Measurements from ENCODE around the gene NPC1L1. TPM values are rescaled to one million over a fixed set of nuclear protein-coding genes. Genes with fewer than 3 reads are reported as not detected.

Gene NPC1L1
- total and polyA plus RNA-seq, 10 of the 15 experiments (the other 5 are each of a cell fraction or from before 2014, with no cell fraction given), result 0.01 to 0.90 TPM; not detected in 8

DNA sequence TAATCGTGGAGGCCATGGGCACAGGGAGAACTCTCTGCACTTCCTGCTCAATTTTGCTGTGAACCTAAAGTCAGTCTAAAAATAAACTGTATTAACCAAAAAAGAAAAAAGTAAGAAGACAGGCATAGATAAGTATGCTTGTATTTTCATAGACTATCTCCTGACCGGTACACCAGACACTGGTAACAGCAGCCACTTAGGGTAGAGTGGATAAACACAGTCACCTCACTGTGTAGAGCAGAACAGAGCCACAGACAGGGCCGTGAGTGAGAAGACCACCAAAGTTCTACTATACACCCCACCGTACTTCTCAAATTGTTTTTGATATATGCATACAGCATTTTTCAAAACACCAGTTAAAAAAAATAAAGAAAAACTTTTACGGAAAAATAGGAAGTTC, 75.6 kb downstream of the NPC1L1 start:
- no peak overlapping the region for H3K4me3 ChIP-seq
- POLR2A ChIA-PET, result no interaction called here
- in situ Hi-C loops (cut with MboI), result no loop called here
- no peak overlapping the region for H3K9ac ChIP-seq (ENCODE audit: control insufficient read depth, insufficient read depth, low read length)
- 60% methylated on average over 5 of the region's 5 CpGs for WGBS (ENCODE audit: insufficient coverage, insufficient replicate concordance, low lambda C conversion rate, missing lambda C conversion rate)
- H3K4me1 ChIP-seq (ENCODE audit: control insufficient read depth, insufficient read depth, low read length), result peaks cover 17% of the 10 kb centered on the region
- H3K27ac ChIP-seq (ENCODE audit: control insufficient read depth, insufficient read depth), result no peak overlapping the region
- TF ChIP-seq, protein P1, sequence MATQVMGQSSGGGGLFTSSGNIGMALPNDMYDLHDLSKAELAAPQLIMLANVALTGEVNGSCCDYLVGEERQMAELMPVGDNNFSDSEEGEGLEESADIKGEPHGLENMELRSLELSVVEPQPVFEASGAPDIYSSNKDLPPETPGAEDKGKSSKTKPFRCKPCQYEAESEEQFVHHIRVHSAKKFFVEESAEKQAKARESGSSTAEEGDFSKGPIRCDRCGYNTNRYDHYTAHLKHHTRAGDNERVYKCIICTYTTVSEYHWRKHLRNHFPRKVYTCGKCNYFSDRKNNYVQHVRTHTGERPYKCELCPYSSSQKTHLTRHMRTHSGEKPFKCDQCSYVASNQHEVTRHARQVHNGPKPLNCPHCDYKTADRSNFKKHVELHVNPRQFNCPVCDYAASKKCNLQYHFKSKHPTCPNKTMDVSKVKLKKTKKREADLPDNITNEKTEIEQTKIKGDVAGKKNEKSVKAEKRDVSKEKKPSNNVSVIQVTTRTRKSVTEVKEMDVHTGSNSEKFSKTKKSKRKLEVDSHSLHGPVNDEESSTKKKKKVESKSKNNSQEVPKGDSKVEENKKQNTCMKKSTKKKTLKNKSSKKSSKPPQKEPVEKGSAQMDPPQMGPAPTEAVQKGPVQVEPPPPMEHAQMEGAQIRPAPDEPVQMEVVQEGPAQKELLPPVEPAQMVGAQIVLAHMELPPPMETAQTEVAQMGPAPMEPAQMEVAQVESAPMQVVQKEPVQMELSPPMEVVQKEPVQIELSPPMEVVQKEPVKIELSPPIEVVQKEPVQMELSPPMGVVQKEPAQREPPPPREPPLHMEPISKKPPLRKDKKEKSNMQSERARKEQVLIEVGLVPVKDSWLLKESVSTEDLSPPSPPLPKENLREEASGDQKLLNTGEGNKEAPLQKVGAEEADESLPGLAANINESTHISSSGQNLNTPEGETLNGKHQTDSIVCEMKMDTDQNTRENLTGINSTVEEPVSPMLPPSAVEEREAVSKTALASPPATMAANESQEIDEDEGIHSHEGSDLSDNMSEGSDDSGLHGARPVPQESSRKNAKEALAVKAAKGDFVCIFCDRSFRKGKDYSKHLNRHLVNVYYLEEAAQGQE (IDR thresholded peaks at IDR 0.05; ENCODE audit: low read depth, low read length), result no peak
- TF ChIP-seq ZNF384 (IDR thresholded peaks at IDR 0.05; ENCODE audit: borderline replicate concordance, low read depth, low read length) (no peak), IKZF2 (IDR thresholded peaks at IDR 0.05) (no peak), ASH2L (IDR thresholded peaks at IDR 0.05; ENCODE audit: borderline replicate concordance, low read depth) (no peak), ESRRA (IDR thresholded peaks at IDR 0.05; ENCODE audit: low read length) (no peak), MEF2A (IDR thresholded peaks at IDR 0.05; ENCODE audit: insufficient read depth, low read depth, low read length) (no peak), RB1 (IDR thresholded peaks at IDR 0.05; ENCODE audit: borderline replicate concordance) (no peak), NR2C1 (IDR thresholded peaks at IDR 0.05) (no peak), CBFB (IDR thresholded peaks at IDR 0.05; ENCODE audit: low read depth) (no peak), CHD4 (IDR thresholded peaks at IDR 0.05) (no peak), SMAD1 (IDR thresholded peaks at IDR 0.05; ENCODE audit: low read depth, partially characterized antibody) (no peak)
- TF ChIP-seq, protein P2, sequence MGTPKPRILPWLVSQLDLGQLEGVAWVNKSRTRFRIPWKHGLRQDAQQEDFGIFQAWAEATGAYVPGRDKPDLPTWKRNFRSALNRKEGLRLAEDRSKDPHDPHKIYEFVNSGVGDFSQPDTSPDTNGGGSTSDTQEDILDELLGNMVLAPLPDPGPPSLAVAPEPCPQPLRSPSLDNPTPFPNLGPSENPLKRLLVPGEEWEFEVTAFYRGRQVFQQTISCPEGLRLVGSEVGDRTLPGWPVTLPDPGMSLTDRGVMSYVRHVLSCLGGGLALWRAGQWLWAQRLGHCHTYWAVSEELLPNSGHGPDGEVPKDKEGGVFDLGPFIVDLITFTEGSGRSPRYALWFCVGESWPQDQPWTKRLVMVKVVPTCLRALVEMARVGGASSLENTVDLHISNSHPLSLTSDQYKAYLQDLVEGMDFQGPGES (IDR thresholded peaks at IDR 0.05), result no peak
- TF ChIP-seq, protein P3, sequence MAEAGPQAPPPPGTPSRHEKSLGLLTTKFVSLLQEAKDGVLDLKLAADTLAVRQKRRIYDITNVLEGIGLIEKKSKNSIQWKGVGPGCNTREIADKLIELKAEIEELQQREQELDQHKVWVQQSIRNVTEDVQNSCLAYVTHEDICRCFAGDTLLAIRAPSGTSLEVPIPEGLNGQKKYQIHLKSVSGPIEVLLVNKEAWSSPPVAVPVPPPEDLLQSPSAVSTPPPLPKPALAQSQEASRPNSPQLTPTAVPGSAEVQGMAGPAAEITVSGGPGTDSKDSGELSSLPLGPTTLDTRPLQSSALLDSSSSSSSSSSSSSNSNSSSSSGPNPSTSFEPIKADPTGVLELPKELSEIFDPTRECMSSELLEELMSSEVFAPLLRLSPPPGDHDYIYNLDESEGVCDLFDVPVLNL (IDR thresholded peaks at IDR 0.05; ENCODE audit: low read depth, low read length), result no peak
- TF ChIP-seq, protein P4, sequence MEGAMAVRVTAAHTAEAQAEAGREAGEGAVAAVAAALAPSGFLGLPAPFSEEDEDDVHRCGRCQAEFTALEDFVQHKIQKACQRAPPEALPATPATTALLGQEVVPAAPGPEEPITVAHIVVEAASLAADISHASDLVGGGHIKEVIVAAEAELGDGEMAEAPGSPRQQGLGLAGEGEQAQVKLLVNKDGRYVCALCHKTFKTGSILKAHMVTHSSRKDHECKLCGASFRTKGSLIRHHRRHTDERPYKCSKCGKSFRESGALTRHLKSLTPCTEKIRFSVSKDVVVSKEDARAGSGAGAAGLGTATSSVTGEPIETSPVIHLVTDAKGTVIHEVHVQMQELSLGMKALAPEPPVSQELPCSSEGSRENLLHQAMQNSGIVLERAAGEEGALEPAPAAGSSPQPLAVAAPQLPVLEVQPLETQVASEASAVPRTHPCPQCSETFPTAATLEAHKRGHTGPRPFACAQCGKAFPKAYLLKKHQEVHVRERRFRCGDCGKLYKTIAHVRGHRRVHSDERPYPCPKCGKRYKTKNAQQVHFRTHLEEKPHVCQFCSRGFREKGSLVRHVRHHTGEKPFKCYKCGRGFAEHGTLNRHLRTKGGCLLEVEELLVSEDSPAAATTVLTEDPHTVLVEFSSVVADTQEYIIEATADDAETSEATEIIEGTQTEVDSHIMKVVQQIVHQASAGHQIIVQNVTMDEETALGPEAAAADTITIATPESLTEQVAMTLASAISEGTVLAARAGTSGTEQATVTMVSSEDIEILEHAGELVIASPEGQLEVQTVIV (IDR thresholded peaks at IDR 0.05; ENCODE audit: borderline replicate concordance, partially characterized antibody), result no peak
- no peaks in the 10 kb centered on the region for H3K9me3 ChIP-seq (replicated peaks; ENCODE audit: control insufficient read depth, insufficient read depth, low read length)
- CTCF ChIA-PET, result interaction anchor here (1.0 to 2.9 kb wide), 3 partner anchors 9 to 24 kb away, joined by 3 to 11 read pairs (median 4); no protein-coding TSS in a partner anchor
- no TSS peak for BruUV-seq (replicated peaks)
- H4K20me1 ChIP-seq (ENCODE audit: control insufficient read depth, insufficient read depth), result no peaks in the 10 kb centered on the region
- peaks cover 5 to 22% of the 10 kb centered on the region in 2 experiments; a peak in 3 of 4 replicates for H3K36me3 ChIP-seq (ENCODE audit: control insufficient read depth in 2 of 2, insufficient read depth in 2 of 2, low read length in 1 of 2)
- H3K79me2 ChIP-seq (ENCODE audit: control insufficient read depth, insufficient read depth, low read length), result peaks cover 36% of the 10 kb centered on the region
- no peak overlapping the region for H3K4me2 ChIP-seq (ENCODE audit: control insufficient read depth, insufficient read depth)
- H2AFZ ChIP-seq (ENCODE audit: control insufficient read depth, low read depth, low read length), result no peak overlapping the region
- ATAC-seq, result no peak
- SMC1A ChIA-PET (ENCODE audit: uncharacterized antibody, unreplicated experiment), result interaction anchor here (1.0 kb wide), 1 partner anchor 10 kb away, joined by 3 read pairs; no protein-coding TSS in a partner anchor
- H3K27me3 ChIP-seq (replicated peaks in 1 of 2; ENCODE audit: control insufficient read depth in 2 of 2, insufficient read depth in 2 of 2, low read length in 1 of 2), result no peaks in the 10 kb centered on the region
- intact Hi-C loops (cut with micrococcal nuclease; ENCODE audit: unreplicated experiment), result no loop called here
- RAD21 ChIA-PET (ENCODE audit: unreplicated experiment), result no interaction called here
- no peak for DNase-seq (ENCODE audit: low read depth, low spot score)
- FAIRE-seq, result no peak
